Gastroesophageal sphincter (tissue), 4 donors: ENCODE measurements around the gene FRMD3. TPM values are rescaled to one million over a fixed set of nuclear protein-coding genes. Genes with fewer than 3 reads are reported as not detected.

Experiments
- ATAC-seq: fragments of 150-250 bp; one replicate; pipeline ENCODE4 v1.9.1; 2016; ENCODE audit warnings: mild to moderate bottlenecking, moderate library complexity
- H3K27ac ChIP-seq, 4 donors: fragments of 200-600 bp; sonication (generic) in 3 of 4; 1 replicate in 3 of 4; 2 replicates in 1 of 4; pipeline ENCODE4 v1.5.1; 2016 to 2019
- H3K27me3 ChIP-seq: fragments of 200-600 bp; sonication (generic); one replicate; pipeline ENCODE4 v1.5.1; 2019
- H3K36me3 ChIP-seq, 2 donors: fragments of 200-600 bp; sonication (generic); one replicate each; pipeline ENCODE4 v1.5.1; 2019; ENCODE audit warnings: control low read depth in 1 of 2
- H3K4me1 ChIP-seq, 3 donors: fragments of 200-600 bp; sonication (generic); 1 replicate in 2 of 3; 2 replicates in 1 of 3; pipeline ENCODE4 v1.5.1; 2016 to 2019; ENCODE audit warnings: control low read depth in 2 of 3
- H3K4me3 ChIP-seq, 2 donors: fragments of 200-600 bp; sonication (generic); one replicate each; pipeline ENCODE4 v1.5.1; 2019; ENCODE audit warnings: mild to moderate bottlenecking in 1 of 2, moderate library complexity in 1 of 2
- H3K9me3 ChIP-seq, 3 donors: fragments of 200-600 bp; sonication (generic); one replicate each; pipeline ENCODE4 v1.5.1; 2017 to 2019; ENCODE audit warnings: control low read depth in 2 of 3
- CTCF ChIP-seq, 4 experiments: fragments of 200-600 bp in 2 of 4; fragments of 450-650 bp in 2 of 4; sonication (generic) in 1 of 4; IDR thresholded peaks; one replicate each; pipeline ENCODE4 v1.5.1; 2017 to 2019; ENCODE audit warnings: antibody characterized with exemption in 4 of 4, mild to moderate bottlenecking in 2 of 4, moderate library complexity in 2 of 4
- EP300 ChIP-seq: sonication (generic); formaldehyde crosslinking; IDR thresholded peaks from one replicate; pipeline ENCODE4 v1.6.1; 2017; ENCODE audit warnings: antibody characterized with exemption, mild to moderate bottlenecking
- POLR2A ChIP-seq, 2 donors: fragments of 450-650 bp; IDR thresholded peaks; one replicate each; pipeline ENCODE4 v1.6.1; 2017; ENCODE audit warnings: antibody characterized with exemption in 2 of 2, mild to moderate bottlenecking in 2 of 2, moderate library complexity in 1 of 2
- POLR2AphosphoS5 ChIP-seq: sonication (generic); formaldehyde crosslinking; IDR thresholded peaks from one replicate; pipeline ENCODE4 v1.6.1; 2017; ENCODE audit warnings: antibody characterized with exemption
- WGBS, 2 donors: methylation state at CpG; one replicate each; pipeline ENCODE4 v1.1.5; 2018; ENCODE audit warnings: low coverage in 1 of 2; 5-methylcytosine and 5-hydroxymethylcytosine counted together
- total RNA-seq, 4 donors: library from RNA; depleted of rRNA; stranded (reverse); fragments of >200 nt; gene quantifications; one replicate each; pipeline ENCODE4 v1.1.0, GENCODE V29; 2016

Gene FRMD3
- total RNA-seq, 4 donors from 2014 or later, result 6.8 to 15.1 (median 11.3) TPM

GRCh38 chr9:83349031-83349430 lies 189.2 kb downstream of the FRMD3 start:
- no peak for ATAC-seq
- no peak for TF ChIP-seq POLR2A (IDR thresholded peaks at IDR 0.05)
- no peak for TF ChIP-seq CTCF (IDR thresholded peaks at IDR 0.05)
- no peak for TF ChIP-seq POLR2AphosphoS5
- no peak for TF ChIP-seq EP300
- no peak overlapping the region for H3K27ac ChIP-seq
- H3K9me3 ChIP-seq, result no peaks in the 10 kb centered on the region
- no peaks in the 10 kb centered on the region for H3K27me3 ChIP-seq
- no peak overlapping the region for H3K4me3 ChIP-seq
- 66 to 75% methylated on average over 4 to 6 of the region's 9 CpGs for WGBS, 2 donors
- peaks cover 0 to 11% (median 0%) of the 10 kb centered on the region in 3 donors for H3K4me1 ChIP-seq
- no peaks in the 10 kb centered on the region for H3K36me3 ChIP-seq

DNA sequence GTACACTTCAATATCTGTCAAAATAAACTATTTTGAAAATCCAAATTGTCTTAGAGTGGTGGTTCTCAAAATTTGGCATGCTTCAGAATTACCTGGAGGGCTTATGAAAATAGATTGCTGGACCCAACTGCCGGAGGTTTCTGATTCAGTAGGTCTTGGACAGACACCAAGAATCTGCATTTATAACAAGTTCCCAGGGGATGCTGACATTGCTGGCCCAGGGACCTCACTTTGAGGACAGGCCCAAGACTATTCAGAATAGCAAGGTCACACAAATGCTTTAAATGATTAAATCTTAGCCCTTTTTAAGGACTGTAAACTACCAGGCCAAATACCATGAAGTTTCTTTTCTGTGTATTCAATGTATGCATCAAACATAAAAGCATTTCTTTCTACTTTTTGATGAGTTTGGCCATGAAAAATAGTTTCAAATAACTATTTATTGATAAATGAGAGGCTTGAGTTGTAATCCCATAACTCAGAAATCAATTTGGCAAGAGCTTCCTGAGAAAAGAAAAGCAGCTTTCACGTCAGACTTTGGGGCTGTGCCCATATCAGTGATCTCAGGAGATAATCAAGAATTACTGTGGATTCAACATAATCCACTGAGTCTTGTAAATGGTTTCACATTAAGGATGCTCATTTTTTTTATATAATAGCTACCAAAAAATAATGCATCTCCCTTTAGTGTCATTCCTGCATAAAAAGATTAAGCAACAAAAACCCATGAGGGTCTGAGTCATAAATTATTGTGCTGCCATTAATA lies 191.4 kb downstream of the FRMD3 start:
- no peaks in the 10 kb centered on the region for H3K9me3 ChIP-seq
- 22 to 80% methylated on average over 1 to 2 of the region's 2 CpGs for WGBS, 2 donors
- no peaks in the 10 kb centered on the region for H3K36me3 ChIP-seq
- H3K27ac ChIP-seq, result no peak overlapping the region
- peaks cover 0 to 11% (median 0%) of the 10 kb centered on the region in 3 donors for H3K4me1 ChIP-seq
- TF ChIP-seq EP300 (no peak), CTCF (IDR thresholded peaks at IDR 0.05) (no peak), POLR2A (IDR thresholded peaks at IDR 0.05) (no peak), POLR2AphosphoS5 (no peak)
- ATAC-seq, result no peak
- H3K27me3 ChIP-seq, result no peaks in the 10 kb centered on the region
- H3K4me3 ChIP-seq, result no peak overlapping the region

DNA sequence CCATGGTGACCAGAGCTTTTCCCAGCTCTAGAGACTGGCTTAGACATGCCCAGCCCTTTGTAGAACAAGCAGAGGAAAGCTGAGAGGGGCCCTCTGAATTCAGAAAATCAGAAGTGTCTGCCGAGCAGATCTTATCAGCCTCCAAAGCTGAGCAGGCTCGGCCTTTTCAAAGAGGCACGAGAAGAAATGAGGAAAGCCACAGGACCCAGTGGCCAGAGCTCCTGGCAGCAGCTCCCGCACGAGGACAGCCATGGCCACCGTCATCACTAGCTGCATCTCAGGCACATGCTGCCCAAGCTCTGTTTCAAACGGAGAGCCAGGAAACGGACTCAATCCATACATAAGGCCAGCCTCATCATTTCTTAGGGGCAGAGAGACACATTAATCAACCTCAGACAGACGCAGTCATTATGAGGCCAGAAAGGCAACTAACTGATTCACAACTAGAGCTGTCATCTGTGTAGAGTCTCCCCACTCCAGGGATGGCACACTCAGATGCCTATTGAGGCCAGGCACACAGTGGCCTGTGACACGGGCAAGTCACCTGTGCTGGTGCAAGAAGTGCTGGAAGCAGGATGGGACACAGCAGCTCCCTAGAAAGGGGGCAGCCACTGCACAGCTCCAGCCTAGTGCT lies 194.7 kb downstream of the FRMD3 start:
- 74 to 83% methylated on average over 1 to 4 of the region's 10 CpGs for WGBS, 2 donors
- no peak overlapping the region for H3K27ac ChIP-seq
- no peaks in the 10 kb centered on the region for H3K27me3 ChIP-seq
- ATAC-seq, result no peak
- no peak overlapping the region for H3K4me3 ChIP-seq
- peaks cover 0 to 6% (median 0%) of the 10 kb centered on the region in 3 donors for H3K4me1 ChIP-seq
- H3K9me3 ChIP-seq, result no peaks in the 10 kb centered on the region
- H3K36me3 ChIP-seq, result no peaks in the 10 kb centered on the region
- TF ChIP-seq POLR2A (IDR thresholded peaks at IDR 0.05), result no peak
- no peak for TF ChIP-seq CTCF (IDR thresholded peaks at IDR 0.05)
- no peak for TF ChIP-seq EP300
- no peak for TF ChIP-seq POLR2AphosphoS5

GRCh38 chr9:83342731-83343130 lies 195.5 kb downstream of the FRMD3 start:
- Histone ChIP-seq H3K36me3 (no peaks in the 10 kb centered on the region), H3K9me3 (no peaks in the 10 kb centered on the region), H3K27ac (no peak overlapping the region), H3K27me3 (no peaks in the 10 kb centered on the region), H3K4me3 (no peak overlapping the region), H3K4me1 (peaks cover 0 to 6% (median 0%) of the 10 kb centered on the region in 3 donors)
- no CpG with 5 or more reads among the region's 3 CpGs for WGBS, 2 donors
- no peak for TF ChIP-seq POLR2A (IDR thresholded peaks at IDR 0.05)
- no peak for TF ChIP-seq CTCF (IDR thresholded peaks at IDR 0.05)
- no peak for TF ChIP-seq EP300
- TF ChIP-seq POLR2AphosphoS5, result no peak
- no peak for ATAC-seq

- 83% methylated on average over 1 of the region's 3 CpGs; no CpG with 5 or more reads in 1 of the 2 donors for WGBS, 2 donors
Measured at GRCh38 chr9:83342006-83342405, 196.2 kb downstream of the FRMD3 start.

More at GRCh38 chr9:83342006-83342405, 196.2 kb downstream of the FRMD3 start:
- Histone ChIP-seq H3K4me1 (peaks cover 0 to 6% (median 0%) of the 10 kb centered on the region in 3 donors), H3K27me3 (no peaks in the 10 kb centered on the region), H3K9me3 (no peaks in the 10 kb centered on the region), H3K36me3 (no peaks in the 10 kb centered on the region), H3K4me3 (no peak overlapping the region), H3K27ac (no peak overlapping the region)
- no peak for TF ChIP-seq POLR2AphosphoS5
- TF ChIP-seq POLR2A (IDR thresholded peaks at IDR 0.05), result no peak
- TF ChIP-seq CTCF (IDR thresholded peaks at IDR 0.05), result no peak
- TF ChIP-seq EP300, result no peak
- no peak for ATAC-seq
